ENCODE results near the gene MYLK4. TPM values are rescaled to one million over a fixed set of nuclear protein-coding genes. Genes with fewer than 3 reads are reported as not detected.

Gene MYLK4
- total and polyA plus RNA-seq, 2 experiments from 2014 or later: 0.20 to 0.43 TPM

- Histone ChIP-seq H3K27ac (no peak overlapping the region), H3K79me2 (ENCODE audit: insufficient read depth) (peaks cover 100% of the 10 kb centered on the region), H3K4me2 (ENCODE audit: unreplicated experiment) (no peak overlapping the region), H3K9me3 (ENCODE audit: low read depth) (no peaks in the 10 kb centered on the region), H3K4me3 (no peak overlapping the region), H4K20me1 (ENCODE audit: insufficient read depth) (peaks cover 16% of the 10 kb centered on the region; the same call in 1 of the 2 replicates), H3K4me1 (ENCODE audit: insufficient read depth) (peaks cover 10% of the 10 kb centered on the region), H3K9me2 (ENCODE audit: insufficient read depth) (no peaks in the 10 kb centered on the region), H3K27me3 (replicated peaks; ENCODE audit: insufficient read depth) (no peaks in the 10 kb centered on the region), H2AFZ (no peak overlapping the region), H3K36me3 (ENCODE audit: low read depth) (peaks cover 6% of the 10 kb centered on the region; the same call in 1 of the 2 replicates), H3K9ac (no peak overlapping the region), H3F3A (ENCODE audit: insufficient read depth) (0 out of 2 replicates have a peak, but pooled peaks cover 9% of the 10 kb centered on the region)
- in situ Hi-C loops (cut with MboI): no loop called here
- no peak for DNase-seq
- 97% methylated on average over 3 of the region's 3 CpGs for WGBS, 2 experiments (ENCODE audit: low coverage in 1 of 2, low lambda C conversion rate in 2 of 2, missing lambda C conversion rate in 2 of 2)
- TF ChIP-seq EZH2 (IDR thresholded peaks at IDR 0.05; ENCODE audit: insufficient read depth, poor library complexity, severe bottlenecking) (no peak), EZH2phosphoT487 (IDR thresholded peaks at IDR 0.05; ENCODE audit: insufficient read depth, low read depth) (no peak)
These were observed 26.5 kb upstream of the MYLK4 start for GRCh38 chr6:2777249-2777648.

- H3K36me3 ChIP-seq (ENCODE audit: low read depth): peaks cover 3% of the 10 kb centered on the region; the same call in 1 of the 2 replicates
- peaks cover 10% of the 10 kb centered on the region for H3K4me1 ChIP-seq (ENCODE audit: insufficient read depth)
- no peaks in the 10 kb centered on the region for H3K9me2 ChIP-seq (ENCODE audit: insufficient read depth)
- H3F3A ChIP-seq (ENCODE audit: insufficient read depth): 0 out of 2 replicates have a peak, but pooled peaks cover 9% of the 10 kb centered on the region
- 70 to 78% methylated on average over 1 of the region's 1 CpG for WGBS, 2 experiments (ENCODE audit: low coverage in 1 of 2, low lambda C conversion rate in 2 of 2, missing lambda C conversion rate in 2 of 2)
- peaks cover 18% of the 10 kb centered on the region; the same call in 1 of the 2 replicates for H4K20me1 ChIP-seq (ENCODE audit: insufficient read depth)
- in situ Hi-C loops (cut with MboI): no loop called here
- H2AFZ ChIP-seq: no peak overlapping the region
- no peak overlapping the region for H3K4me2 ChIP-seq (ENCODE audit: unreplicated experiment)
- no peaks in the 10 kb centered on the region for H3K9me3 ChIP-seq (ENCODE audit: low read depth)
- DNase-seq: no peak
- H3K9ac ChIP-seq: no peak overlapping the region
- no peak overlapping the region for H3K27ac ChIP-seq
- H3K79me2 ChIP-seq (ENCODE audit: insufficient read depth): peaks cover 100% of the 10 kb centered on the region
- no peaks in the 10 kb centered on the region for H3K27me3 ChIP-seq (replicated peaks; ENCODE audit: insufficient read depth)
- TF ChIP-seq EZH2phosphoT487 (IDR thresholded peaks at IDR 0.05; ENCODE audit: insufficient read depth, low read depth) (no peak), EZH2 (IDR thresholded peaks at IDR 0.05; ENCODE audit: insufficient read depth, poor library complexity, severe bottlenecking) (no peak)
- H3K4me3 ChIP-seq: no peak overlapping the region
These were observed 24.3 kb upstream of the MYLK4 start for GRCh38 chr6:2775003-2775402.

DNA sequence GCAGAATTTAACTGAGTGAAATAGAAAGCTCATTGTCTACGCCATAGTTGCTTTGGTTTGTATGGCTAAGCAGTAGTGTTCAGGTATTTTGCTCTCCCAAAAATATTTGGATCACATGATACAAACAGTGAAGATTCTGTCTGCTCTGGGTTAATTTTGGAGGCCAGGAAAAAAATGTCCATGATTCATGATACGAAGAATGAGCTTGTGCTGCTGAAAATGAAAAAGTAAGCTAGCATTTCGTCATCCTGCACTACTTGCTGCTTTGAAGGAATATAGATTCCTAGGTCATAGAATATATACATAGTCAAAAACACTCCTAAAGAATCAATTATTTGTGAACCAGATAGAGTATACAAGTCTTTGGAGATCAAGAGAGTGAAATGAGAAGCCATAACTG, 22.7 kb upstream of the MYLK4 start:
- H3F3A ChIP-seq (ENCODE audit: insufficient read depth): 0 out of 2 replicates have a peak, but pooled peaks cover 9% of the 10 kb centered on the region
- peak; percentile 53 for DNase-seq
- H4K20me1 ChIP-seq (ENCODE audit: insufficient read depth): peaks cover 18% of the 10 kb centered on the region; the same call in 1 of the 2 replicates
- in situ Hi-C loops (cut with MboI): no loop called here
- peak overlapping the region; percentile 1; the same call in 1 of the 2 replicates for H3K27ac ChIP-seq
- WGBS, 2 experiments (ENCODE audit: low coverage in 1 of 2, low lambda C conversion rate in 2 of 2, missing lambda C conversion rate in 2 of 2): 71 to 72% methylated on average over 3 of the region's 3 CpGs
- H3K79me2 ChIP-seq (ENCODE audit: insufficient read depth): peaks cover 100% of the 10 kb centered on the region
- no peak overlapping the region for H3K4me3 ChIP-seq
- TF ChIP-seq EZH2phosphoT487 (IDR thresholded peaks at IDR 0.05; ENCODE audit: insufficient read depth, low read depth): no peak
- no peak for TF ChIP-seq EZH2 (IDR thresholded peaks at IDR 0.05; ENCODE audit: insufficient read depth, poor library complexity, severe bottlenecking)
- H3K27me3 ChIP-seq (replicated peaks; ENCODE audit: insufficient read depth): no peaks in the 10 kb centered on the region
- H3K9me2 ChIP-seq (ENCODE audit: insufficient read depth): no peaks in the 10 kb centered on the region
- H3K9ac ChIP-seq: no peak overlapping the region
- peaks cover 10% of the 10 kb centered on the region; the same call in 1 of the 2 replicates for H3K36me3 ChIP-seq (ENCODE audit: low read depth)
- H3K9me3 ChIP-seq (ENCODE audit: low read depth): no peaks in the 10 kb centered on the region
- H3K4me1 ChIP-seq (ENCODE audit: insufficient read depth): peaks cover 23% of the 10 kb centered on the region
- no peak overlapping the region for H2AFZ ChIP-seq
- H3K4me2 ChIP-seq (ENCODE audit: unreplicated experiment): no peak overlapping the region

GRCh38 chr6:2772840-2773239, 22.1 kb upstream of the MYLK4 start:
- H3K9ac ChIP-seq: no peak overlapping the region
- peaks cover 29% of the 10 kb centered on the region for H3K4me1 ChIP-seq (ENCODE audit: insufficient read depth)
- DNase-seq: no peak
- in situ Hi-C loops (cut with MboI): no loop called here
- H2AFZ ChIP-seq: no peak overlapping the region
- no peaks in the 10 kb centered on the region for H3K9me3 ChIP-seq (ENCODE audit: low read depth)
- H3K4me2 ChIP-seq (ENCODE audit: unreplicated experiment): no peak overlapping the region
- peaks cover 100% of the 10 kb centered on the region for H3K79me2 ChIP-seq (ENCODE audit: insufficient read depth)
- H3F3A ChIP-seq (ENCODE audit: insufficient read depth): 0 out of 2 replicates have a peak, but pooled peaks cover 9% of the 10 kb centered on the region
- 82 to 85% methylated on average over 3 of the region's 3 CpGs for WGBS, 2 experiments (ENCODE audit: low coverage in 1 of 2, low lambda C conversion rate in 2 of 2, missing lambda C conversion rate in 2 of 2)
- H3K4me3 ChIP-seq: no peak overlapping the region
- H3K9me2 ChIP-seq (ENCODE audit: insufficient read depth): no peaks in the 10 kb centered on the region
- H3K27ac ChIP-seq: 0 out of 2 replicates have a peak overlapping the region, but pooled peaks have one; percentile 1
- TF ChIP-seq EZH2 (IDR thresholded peaks at IDR 0.05; ENCODE audit: insufficient read depth, poor library complexity, severe bottlenecking): no peak
- no peak for TF ChIP-seq EZH2phosphoT487 (IDR thresholded peaks at IDR 0.05; ENCODE audit: insufficient read depth, low read depth)
- H3K27me3 ChIP-seq (replicated peaks; ENCODE audit: insufficient read depth): no peaks in the 10 kb centered on the region
- H3K36me3 ChIP-seq (ENCODE audit: low read depth): peaks cover 12% of the 10 kb centered on the region; the same call in 1 of the 2 replicates
- H4K20me1 ChIP-seq (ENCODE audit: insufficient read depth): peaks cover 18% of the 10 kb centered on the region; the same call in 1 of the 2 replicates

All from GM23248 (cell line).